SU-DHL-6 (cell line): ENCODE results near the gene ANAPC2.

Source experiments
- EZH2phosphoT487 ChIP-seq: fragments of 200-600 bp; sonication (generic), shearing (Covaris generic); conservative IDR thresholded peaks from 2 replicates; pipeline ENCODE4 v1.6.1; 2018; ENCODE audit warnings: mild to moderate bottlenecking, antibody characterized with exemption, low read length, moderate library complexity, mixed read lengths
- TF ChIP-seq, protein P1 (sequence below): fragments of 200-600 bp; sonication (generic); IDR thresholded peaks from one replicate; pipeline ENCODE4 v1.5.1; 2017; ENCODE audit warnings: antibody characterized with exemption, mild to moderate bottlenecking, low read length, moderate library complexity; ENCODE audit not compliant: insufficient read depth, poor library complexity, severe bottlenecking

DNA sequence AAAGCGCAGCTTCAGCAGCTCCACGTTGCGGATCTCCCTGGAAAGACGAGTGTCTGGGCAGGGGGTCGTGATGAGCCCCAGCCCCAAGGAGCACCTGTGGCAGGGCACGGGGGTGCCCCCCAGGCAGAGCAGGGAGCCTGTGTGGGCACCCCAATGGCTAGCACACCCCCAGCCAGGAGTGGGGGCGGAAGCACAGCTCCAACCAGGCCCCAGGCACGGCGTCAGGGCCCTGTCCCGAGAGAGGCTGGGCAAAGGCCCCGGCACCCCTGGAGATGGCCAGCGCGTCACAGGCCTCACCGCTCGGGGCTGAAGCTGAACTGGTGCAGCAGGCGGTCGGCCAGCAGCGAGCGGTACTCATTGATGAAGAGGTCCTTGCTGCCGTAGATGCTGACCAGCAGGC, 7.9 kb downstream of the ANAPC2 start:
- TF ChIP-seq, protein P1, sequence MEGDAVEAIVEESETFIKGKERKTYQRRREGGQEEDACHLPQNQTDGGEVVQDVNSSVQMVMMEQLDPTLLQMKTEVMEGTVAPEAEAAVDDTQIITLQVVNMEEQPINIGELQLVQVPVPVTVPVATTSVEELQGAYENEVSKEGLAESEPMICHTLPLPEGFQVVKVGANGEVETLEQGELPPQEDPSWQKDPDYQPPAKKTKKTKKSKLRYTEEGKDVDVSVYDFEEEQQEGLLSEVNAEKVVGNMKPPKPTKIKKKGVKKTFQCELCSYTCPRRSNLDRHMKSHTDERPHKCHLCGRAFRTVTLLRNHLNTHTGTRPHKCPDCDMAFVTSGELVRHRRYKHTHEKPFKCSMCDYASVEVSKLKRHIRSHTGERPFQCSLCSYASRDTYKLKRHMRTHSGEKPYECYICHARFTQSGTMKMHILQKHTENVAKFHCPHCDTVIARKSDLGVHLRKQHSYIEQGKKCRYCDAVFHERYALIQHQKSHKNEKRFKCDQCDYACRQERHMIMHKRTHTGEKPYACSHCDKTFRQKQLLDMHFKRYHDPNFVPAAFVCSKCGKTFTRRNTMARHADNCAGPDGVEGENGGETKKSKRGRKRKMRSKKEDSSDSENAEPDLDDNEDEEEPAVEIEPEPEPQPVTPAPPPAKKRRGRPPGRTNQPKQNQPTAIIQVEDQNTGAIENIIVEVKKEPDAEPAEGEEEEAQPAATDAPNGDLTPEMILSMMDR = no peak
- no peak for TF ChIP-seq EZH2phosphoT487
